HL-60 (cell line): ENCODE measurements around the gene NCAPH2.

Experiments
- CTCF ChIP-seq: IDR thresholded peaks from one replicate; pipeline ENCODE4 v1.5.1; 2011; ENCODE audit warnings: low read length, control low read depth, inconsistent platforms; ENCODE audit not compliant: insufficient read depth
- REST ChIP-seq: IDR thresholded peaks from 2 replicates; pipeline ENCODE4 v1.6.1; 2012; ENCODE audit warnings: low read depth; ENCODE audit not compliant: insufficient replicate concordance

- no peak for TF ChIP-seq CTCF
- no peak for TF ChIP-seq REST
Observed at GRCh38 chr22:50525858-50526107, 17.8 kb downstream of the NCAPH2 start.
